Measurements from ENCODE around the gene HECW1.
"Not testable (repeated sequence)": the region's sequence is repeated elsewhere in the genome, so short reads cannot be mapped to it uniquely, and the experiment has no call there.

The HECW1 gene

DNA sequence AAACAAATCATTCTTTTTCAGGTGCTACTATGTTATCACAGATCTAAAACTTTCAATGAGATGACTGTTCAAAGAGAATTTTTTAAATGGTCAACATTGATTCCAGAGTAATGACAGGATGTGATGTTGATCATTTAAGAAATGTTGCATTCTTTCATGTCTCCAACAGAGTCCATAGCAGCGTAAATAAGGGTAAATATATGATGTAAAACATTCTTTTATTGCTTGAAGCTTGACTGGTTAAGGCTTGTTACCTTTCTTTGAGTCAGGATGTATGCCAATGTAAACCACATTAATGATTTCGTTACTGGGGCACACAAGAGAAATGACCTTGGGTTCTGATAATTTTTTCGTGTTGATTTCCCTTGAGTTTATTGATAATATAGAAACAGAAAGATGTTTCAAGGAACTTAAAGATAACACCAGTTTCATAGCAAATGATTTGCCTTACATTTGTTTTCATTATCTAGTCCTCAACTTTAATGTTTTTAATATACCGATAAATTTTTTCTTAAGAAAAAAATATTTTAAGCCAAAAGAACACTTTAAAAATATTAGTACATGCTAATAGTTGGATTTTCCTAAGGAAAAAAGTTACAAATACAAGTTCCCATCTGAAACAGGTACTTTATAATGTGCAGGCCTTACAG is 473.9 kb downstream of the HECW1 start:
- DNase-seq = no peak

GRCh38 chr7:43588477-43589132 is 476.2 kb downstream of the HECW1 start:
- DNase-seq = no peak

DNA sequence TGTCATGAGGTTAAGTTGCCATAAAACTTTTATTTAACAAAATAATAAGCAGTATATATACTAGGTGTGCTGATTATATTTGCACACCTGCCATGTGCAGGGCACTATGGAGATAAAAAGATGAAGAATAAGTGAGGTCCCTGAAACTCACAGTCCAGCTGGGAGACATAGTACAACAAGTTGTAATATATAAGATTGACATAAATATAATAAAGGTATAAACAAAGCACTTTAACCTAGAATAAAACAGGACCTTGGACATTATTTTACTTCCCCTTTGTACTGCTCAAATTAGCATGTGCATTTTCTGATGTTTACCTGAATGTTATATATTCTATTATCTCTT is 476.7 kb downstream of the HECW1 start:
- no peak for DNase-seq

DNA sequence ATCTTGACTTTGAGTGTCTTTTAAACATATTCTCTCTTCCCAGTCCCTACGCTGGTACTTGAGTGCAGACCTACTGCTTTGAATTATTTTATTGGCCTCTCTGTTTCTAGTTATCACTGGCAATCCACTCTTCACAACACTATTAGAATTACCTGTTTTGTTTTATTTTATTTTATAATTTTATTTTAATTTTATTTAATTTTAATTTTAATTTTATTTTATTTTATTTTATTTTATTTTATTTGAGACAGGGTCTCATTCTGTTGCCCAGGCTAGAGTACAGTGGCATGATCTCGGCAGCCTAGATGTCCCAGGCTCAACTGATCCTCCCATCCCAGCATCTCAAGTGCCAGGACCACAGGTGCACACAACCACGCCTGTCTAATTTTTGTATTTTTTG is 477.3 kb downstream of the HECW1 start:
- no peak for DNase-seq

DNA sequence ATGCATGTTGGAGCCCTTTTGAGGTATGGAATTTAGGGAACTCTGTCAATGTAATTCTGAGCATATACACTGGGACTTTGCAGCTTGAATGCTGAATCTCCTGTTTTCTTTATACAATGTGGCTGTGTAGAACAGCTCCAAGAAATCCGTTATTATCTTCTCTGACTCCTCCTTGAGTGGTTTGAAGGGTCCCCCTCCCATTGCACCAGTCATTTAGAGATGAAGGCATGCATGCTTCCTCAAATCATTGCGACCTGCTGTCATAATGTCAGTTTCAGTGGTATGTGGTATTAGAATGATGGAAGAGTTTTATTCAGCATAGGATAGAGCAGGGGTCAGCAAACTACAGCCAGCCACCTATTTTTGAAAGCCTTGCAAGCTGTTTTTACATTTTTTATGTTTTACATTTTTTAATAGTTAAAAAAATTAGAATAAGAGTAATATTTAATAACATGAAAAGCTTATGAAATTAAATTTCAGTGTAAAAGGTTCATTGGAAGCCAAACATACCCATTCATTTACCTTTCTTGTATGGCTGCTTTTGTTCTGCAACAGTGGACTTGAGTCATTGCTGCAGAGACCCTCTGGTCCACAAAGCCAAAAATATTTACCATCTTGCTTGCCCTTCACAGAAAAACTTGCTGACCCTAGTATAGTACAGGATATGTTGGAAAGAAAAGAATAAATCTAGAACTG is 478.6 kb downstream of the HECW1 start:
- DNase-seq = no peak

DNA sequence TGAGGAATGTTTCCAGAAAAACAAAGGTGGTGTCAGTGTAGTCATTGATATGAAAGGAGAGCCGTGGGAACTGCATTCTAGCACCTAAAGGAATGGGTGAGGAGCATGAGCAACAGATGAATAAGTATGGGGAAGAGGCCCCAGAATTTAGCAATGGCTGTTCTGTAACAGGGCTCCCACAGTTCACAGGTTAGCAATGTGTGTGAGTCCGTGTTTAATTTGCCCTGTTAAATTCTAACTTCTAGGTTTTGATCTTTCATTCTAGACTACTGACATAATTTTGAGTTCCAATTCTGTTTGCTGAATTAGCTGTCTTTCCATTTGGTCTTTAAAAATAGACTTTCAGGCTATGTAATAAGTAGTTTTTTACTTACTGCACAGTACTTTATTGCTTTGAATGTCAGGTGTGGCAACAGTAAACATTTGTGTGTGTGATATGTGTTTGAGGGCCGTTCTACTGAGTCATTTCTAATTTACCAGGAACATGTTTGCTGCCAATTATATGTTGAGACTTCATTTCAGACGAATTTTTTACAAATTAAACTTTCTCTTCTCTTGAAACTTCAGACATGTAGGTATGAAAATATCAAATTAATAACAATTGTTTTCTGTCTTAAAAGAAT is 479.2 kb downstream of the HECW1 start:
- no peak for DNase-seq

- no peak for DNase-seq
These were observed 479.9 kb downstream of the HECW1 start for GRCh38 chr7:43592326-43592725.

DNA sequence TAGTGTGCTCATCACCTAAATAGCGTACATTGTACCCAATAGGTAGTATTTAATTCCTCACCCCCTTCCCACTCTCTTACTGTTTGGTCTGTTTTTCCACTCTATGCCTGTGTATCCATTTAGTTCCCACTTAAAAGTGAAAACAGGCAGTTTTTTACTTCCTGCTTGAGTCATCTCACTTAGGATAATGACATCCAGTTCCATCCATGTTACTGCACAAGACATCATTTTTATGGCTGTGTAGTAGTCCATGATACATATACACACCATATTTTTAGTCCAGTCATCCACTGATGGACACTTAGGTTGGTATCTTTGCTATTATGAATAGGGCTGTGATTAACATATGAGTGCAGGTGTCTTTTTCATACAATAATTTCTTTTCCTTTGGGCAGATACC is 480.6 kb downstream of the HECW1 start:
- no peak for DNase-seq

GRCh38 chr7:43594020-43594419 is 481.6 kb downstream of the HECW1 start:
- DNase-seq = no peak

DNA sequence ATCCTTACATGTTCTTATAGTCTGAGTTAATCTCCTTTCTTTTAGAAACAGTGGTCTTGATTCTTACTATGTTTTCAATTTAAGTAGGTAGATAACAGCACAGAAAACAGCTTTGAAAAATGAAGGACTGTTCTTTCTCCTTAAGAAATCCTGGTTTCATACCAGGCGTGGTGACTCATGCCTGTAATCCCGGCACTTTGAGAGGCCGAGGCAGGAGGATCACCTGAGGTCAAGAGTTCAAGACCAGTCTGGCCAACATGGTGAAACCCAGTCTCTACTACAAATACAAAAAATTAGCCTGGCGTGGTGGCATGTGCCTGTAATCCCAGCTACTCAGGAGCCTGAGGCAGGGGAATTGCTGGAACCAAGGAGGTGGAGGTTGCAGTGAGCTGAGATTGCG is 484.0 kb downstream of the HECW1 start:
- DNase-seq = not testable (repeated sequence)

GRCh38 chr7:43600056-43600455 is 487.6 kb downstream of the HECW1 start:
- DNase-seq = no peak

GRCh38 chr7:43602256-43602655 is 489.8 kb downstream of the HECW1 start:
- DNase-seq = no peak

- no peak for DNase-seq
These were observed 491.8 kb downstream of the HECW1 start for GRCh38 chr7:43604251-43604650.

GRCh38 chr7:43609097-43609496 is 496.6 kb downstream of the HECW1 start:
- no peak for DNase-seq

- no peak for DNase-seq
These were observed 499.7 kb downstream of the HECW1 start for GRCh38 chr7:43612128-43612527.

- no peak for DNase-seq
These were observed 500.4 kb downstream of the HECW1 start for GRCh38 chr7:43612599-43613589.
